ENCODE measurements around the gene ADAM8. TPM values are rescaled to one million over a fixed set of nuclear protein-coding genes. Genes with fewer than 3 reads are reported as not detected.
A peak's percentile ranks its signal among the peaks of the same experiment; 100 is the strongest.

ADAM8 gene
- polyA plus RNA-seq, 1 donor from 2014 or later: 6.4 TPM

- peaks cover 25% of the 10 kb centered on the region for H3K79me2 ChIP-seq (replicated peaks; ENCODE audit: insufficient read depth, low read length)
- peak overlapping the region; percentile 82 for H3K9ac ChIP-seq (ENCODE audit: low read length)
- no peaks in the 10 kb centered on the region for H4K20me1 ChIP-seq (ENCODE audit: insufficient read depth)
- H3K9me2 ChIP-seq (ENCODE audit: insufficient read depth, low read length): no peaks in the 10 kb centered on the region
- no peaks in the 10 kb centered on the region for H3K36me3 ChIP-seq (ENCODE audit: insufficient read depth, low read length)
- TF ChIP-seq CTCF (IDR thresholded peaks at IDR 0.05; ENCODE audit: poor library complexity, severe bottlenecking) (peak; percentile 83), TAF1 (IDR thresholded peaks at IDR 0.05; ENCODE audit: low read depth) (no peak), POLR2AphosphoS5 (IDR thresholded peaks at IDR 0.05) (no peak), SMC3 (conservative IDR thresholded peaks at IDR 0.05; ENCODE audit: poor library complexity) (peak; percentile 75), EP300 (conservative IDR thresholded peaks at IDR 0.05; ENCODE audit: poor library complexity, severe bottlenecking) (peak; percentile 16), RAD21 (conservative IDR thresholded peaks at IDR 0.05) (peak; percentile 66), MXI1 (conservative IDR thresholded peaks at IDR 0.05; ENCODE audit: poor library complexity, severe bottlenecking) (peak; percentile 85), EZH2 (IDR thresholded peaks at IDR 0.05; ENCODE audit: borderline replicate concordance, insufficient read depth, low read length, poor library complexity, severe bottlenecking) (no peak)
- H3K27me3 ChIP-seq (ENCODE audit: insufficient read depth, low read depth, low read length): no peaks in the 10 kb centered on the region
- H3K4me3 ChIP-seq (ENCODE audit: low read length): peak overlapping the region; percentile 85
- peak overlapping the region; percentile 78 for H3K27ac ChIP-seq (ENCODE audit: low read length)
- peak overlapping the region; percentile 95 for H3K4me2 ChIP-seq (ENCODE audit: low read length)
- H2AFZ ChIP-seq (ENCODE audit: low read depth, low read length): peak overlapping the region; percentile 27
- no peaks in the 10 kb centered on the region for H3F3A ChIP-seq (ENCODE audit: insufficient read depth, low read length, poor library complexity, severe bottlenecking)
- H3K9me3 ChIP-seq (ENCODE audit: low read length): no peaks in the 10 kb centered on the region
Observed at GRCh38 chr10:133307776-133308420, 31.2 kb upstream of the ADAM8 start.

- Histone ChIP-seq H3K4me3 (ENCODE audit: low read length) (peak overlapping the region; percentile 85), H2AFZ (ENCODE audit: low read depth, low read length) (no peak overlapping the region), H3K27ac (ENCODE audit: low read length) (no peak overlapping the region), H3K9ac (ENCODE audit: low read length) (peak overlapping the region; percentile 82), H3K9me3 (ENCODE audit: low read length) (no peaks in the 10 kb centered on the region), H3K36me3 (ENCODE audit: insufficient read depth, low read length) (no peaks in the 10 kb centered on the region), H3K9me2 (ENCODE audit: insufficient read depth, low read length) (no peaks in the 10 kb centered on the region), H3K79me2 (replicated peaks; ENCODE audit: insufficient read depth, low read length) (peaks cover 25% of the 10 kb centered on the region), H3F3A (ENCODE audit: insufficient read depth, low read length, poor library complexity, severe bottlenecking) (no peaks in the 10 kb centered on the region), H3K4me2 (ENCODE audit: low read length) (no peak overlapping the region), H4K20me1 (ENCODE audit: insufficient read depth) (no peaks in the 10 kb centered on the region), H3K27me3 (ENCODE audit: insufficient read depth, low read depth, low read length) (no peaks in the 10 kb centered on the region)
- TF ChIP-seq RAD21 (conservative IDR thresholded peaks at IDR 0.05): no peak
- TF ChIP-seq EZH2 (IDR thresholded peaks at IDR 0.05; ENCODE audit: borderline replicate concordance, insufficient read depth, low read length, poor library complexity, severe bottlenecking): no peak
- TF ChIP-seq EP300 (conservative IDR thresholded peaks at IDR 0.05; ENCODE audit: poor library complexity, severe bottlenecking): no peak
- TF ChIP-seq CTCF (IDR thresholded peaks at IDR 0.05; ENCODE audit: poor library complexity, severe bottlenecking): no peak
- TF ChIP-seq SMC3 (conservative IDR thresholded peaks at IDR 0.05; ENCODE audit: poor library complexity): no peak
- no peak for TF ChIP-seq REST (IDR thresholded peaks at IDR 0.05; ENCODE audit: borderline replicate concordance)
- no peak for TF ChIP-seq MXI1 (conservative IDR thresholded peaks at IDR 0.05; ENCODE audit: poor library complexity, severe bottlenecking)
- TF ChIP-seq POLR2AphosphoS5 (IDR thresholded peaks at IDR 0.05): no peak
Observed at GRCh38 chr10:133306941-133307379, 30.3 kb upstream of the ADAM8 start.
